Mesendoderm (in vitro differentiated cells): Measurements from ENCODE around the gene TBX10.
A peak's percentile ranks its signal among the peaks of the same experiment; 100 is the strongest.

Source experiments
- DNase-seq: peaks from one replicate; pipeline ENCODE4 v3.0.0; 2013
- H2AK5ac ChIP-seq: 2 replicates; pipeline ENCODE4 v1.6.1; 2013; ENCODE audit warnings: low read length, inconsistent platforms
- H2BK120ac ChIP-seq: 2 replicates; pipeline ENCODE4 v1.6.1; 2013; ENCODE audit warnings: low read depth, mild to moderate bottlenecking, low read length, moderate library complexity, mixed read lengths
- H2BK15ac ChIP-seq: replicated peaks from 2 replicates; pipeline ENCODE4 v1.6.1; 2013; ENCODE audit warnings: low read depth, mild to moderate bottlenecking, moderate library complexity
- H2BK5ac ChIP-seq: 2 replicates; pipeline ENCODE4 v1.6.1; 2013; ENCODE audit warnings: low read length, inconsistent platforms
- H3K18ac ChIP-seq: 2 replicates; pipeline ENCODE4 v1.6.1; 2013; ENCODE audit warnings: mild to moderate bottlenecking, low read length, mixed read lengths
- H3K23ac ChIP-seq: one replicate; pipeline ENCODE4 v1.6.1; 2013; ENCODE audit warnings: low read length
- H3K27ac ChIP-seq: 2 replicates; pipeline ENCODE4 v1.5.1; 2013; ENCODE audit warnings: low read depth, mild to moderate bottlenecking, inconsistent platforms, low read length, moderate library complexity
- H3K27me3 ChIP-seq: 2 replicates; pipeline ENCODE4 v1.6.1; 2013; ENCODE audit warnings: low read length, control low read depth, mild to moderate bottlenecking, inconsistent platforms; ENCODE audit not compliant: insufficient read depth, poor library complexity
- H3K36me3 ChIP-seq: 2 replicates; pipeline ENCODE4 v1.6.1; 2013; ENCODE audit warnings: low read length, inconsistent platforms; ENCODE audit not compliant: control insufficient read depth, insufficient read depth
- H3K4ac ChIP-seq: one replicate; pipeline ENCODE4 v1.6.1; 2013; ENCODE audit warnings: low read depth, mild to moderate bottlenecking, low read length, moderate library complexity
- H3K4me1 ChIP-seq: 2 replicates; pipeline ENCODE4 v1.6.1; 2013; ENCODE audit warnings: low read depth, low read length, inconsistent platforms; ENCODE audit not compliant: control insufficient read depth
- H3K4me2 ChIP-seq: 2 replicates; pipeline ENCODE4 v1.6.1; 2013; ENCODE audit warnings: low read length
- H3K4me3 ChIP-seq: 2 replicates; pipeline ENCODE4 v1.5.1; 2013; ENCODE audit warnings: mild to moderate bottlenecking, low read length
- H3K56ac ChIP-seq: one replicate; pipeline ENCODE4 v1.6.1; 2013; ENCODE audit warnings: low read length
- H3K79me1 ChIP-seq: 2 replicates; pipeline ENCODE4 v1.6.1; 2013; ENCODE audit warnings: low read length, inconsistent platforms
- H3K79me2 ChIP-seq: 2 replicates; pipeline ENCODE4 v1.6.1; 2013; ENCODE audit warnings: mild to moderate bottlenecking, low read length; ENCODE audit not compliant: control insufficient read depth, insufficient read depth
- H3K9ac ChIP-seq: 2 replicates; pipeline ENCODE4 v1.6.1; 2013; ENCODE audit warnings: low read length, inconsistent platforms
- H4K5ac ChIP-seq: one replicate; pipeline ENCODE4 v1.6.1; 2013; ENCODE audit warnings: low read length
- H4K8ac ChIP-seq: one replicate; pipeline ENCODE4 v1.6.1; 2013; ENCODE audit warnings: low read depth, mild to moderate bottlenecking, control low read depth, low read length, moderate library complexity
- WGBS: extraction: QIAGEN DNeasy Blood & Tissue Kit; methylation state at CpG from one replicate; pipeline ENCODE4 v1.1.7; 2013; ENCODE audit warnings: low lambda C conversion rate, missing lambda C conversion rate; ENCODE audit not compliant: insufficient coverage; ENCODE audit errors: extremely low coverage; 5-methylcytosine and 5-hydroxymethylcytosine counted together

TBX10 gene

GRCh38 chr11:67644472-67645418, 5.2 kb upstream of the TBX10 start:
- no peak for DNase-seq
- H2BK120ac ChIP-seq = no peak overlapping the region
- no peaks in the 10 kb centered on the region for H3K27me3 ChIP-seq
- no peak overlapping the region for H4K8ac ChIP-seq
- no peak overlapping the region for H2BK15ac ChIP-seq
- no peaks in the 10 kb centered on the region for H3K79me1 ChIP-seq
- no peaks in the 10 kb centered on the region for H3K36me3 ChIP-seq
- H3K4me2 ChIP-seq = no peak overlapping the region
- H3K4me3 ChIP-seq = no peak overlapping the region
- peak overlapping the region; percentile 1 for H3K56ac ChIP-seq
- no peak overlapping the region for H2BK5ac ChIP-seq
- no CpG with 5 or more reads among the region's 22 CpGs for WGBS
- no peak overlapping the region for H3K23ac ChIP-seq
- no peaks in the 10 kb centered on the region for H3K79me2 ChIP-seq
- no peak overlapping the region for H3K4ac ChIP-seq
- no peak overlapping the region for H4K5ac ChIP-seq
- no peaks in the 10 kb centered on the region for H3K4me1 ChIP-seq
- H2AK5ac ChIP-seq = no peak overlapping the region
- H3K18ac ChIP-seq = no peak overlapping the region
- H3K9ac ChIP-seq = no peak overlapping the region
- no peak overlapping the region for H3K27ac ChIP-seq

GRCh38 chr11:67644042-67644441, 4.5 kb upstream of the TBX10 start:
- DNase-seq = peak; percentile 69
- H2BK15ac ChIP-seq = no peak overlapping the region
- H3K56ac ChIP-seq = no peak overlapping the region
- no peaks in the 10 kb centered on the region for H3K27me3 ChIP-seq
- no peaks in the 10 kb centered on the region for H3K36me3 ChIP-seq
- no peaks in the 10 kb centered on the region for H3K79me1 ChIP-seq
- no peak overlapping the region for H4K8ac ChIP-seq
- no CpG with 5 or more reads among the region's 5 CpGs for WGBS
- H3K79me2 ChIP-seq = no peaks in the 10 kb centered on the region
- no peak overlapping the region for H2BK120ac ChIP-seq
- no peak overlapping the region for H3K4ac ChIP-seq
- H3K23ac ChIP-seq = no peak overlapping the region
- H3K4me3 ChIP-seq = no peak overlapping the region
- no peak overlapping the region for H3K4me2 ChIP-seq
- H3K4me1 ChIP-seq = no peaks in the 10 kb centered on the region
- no peak overlapping the region for H2AK5ac ChIP-seq
- H2BK5ac ChIP-seq = no peak overlapping the region
- no peak overlapping the region for H3K18ac ChIP-seq
- H3K27ac ChIP-seq = no peak overlapping the region
- no peak overlapping the region for H4K5ac ChIP-seq
- H3K9ac ChIP-seq = no peak overlapping the region

DNA sequence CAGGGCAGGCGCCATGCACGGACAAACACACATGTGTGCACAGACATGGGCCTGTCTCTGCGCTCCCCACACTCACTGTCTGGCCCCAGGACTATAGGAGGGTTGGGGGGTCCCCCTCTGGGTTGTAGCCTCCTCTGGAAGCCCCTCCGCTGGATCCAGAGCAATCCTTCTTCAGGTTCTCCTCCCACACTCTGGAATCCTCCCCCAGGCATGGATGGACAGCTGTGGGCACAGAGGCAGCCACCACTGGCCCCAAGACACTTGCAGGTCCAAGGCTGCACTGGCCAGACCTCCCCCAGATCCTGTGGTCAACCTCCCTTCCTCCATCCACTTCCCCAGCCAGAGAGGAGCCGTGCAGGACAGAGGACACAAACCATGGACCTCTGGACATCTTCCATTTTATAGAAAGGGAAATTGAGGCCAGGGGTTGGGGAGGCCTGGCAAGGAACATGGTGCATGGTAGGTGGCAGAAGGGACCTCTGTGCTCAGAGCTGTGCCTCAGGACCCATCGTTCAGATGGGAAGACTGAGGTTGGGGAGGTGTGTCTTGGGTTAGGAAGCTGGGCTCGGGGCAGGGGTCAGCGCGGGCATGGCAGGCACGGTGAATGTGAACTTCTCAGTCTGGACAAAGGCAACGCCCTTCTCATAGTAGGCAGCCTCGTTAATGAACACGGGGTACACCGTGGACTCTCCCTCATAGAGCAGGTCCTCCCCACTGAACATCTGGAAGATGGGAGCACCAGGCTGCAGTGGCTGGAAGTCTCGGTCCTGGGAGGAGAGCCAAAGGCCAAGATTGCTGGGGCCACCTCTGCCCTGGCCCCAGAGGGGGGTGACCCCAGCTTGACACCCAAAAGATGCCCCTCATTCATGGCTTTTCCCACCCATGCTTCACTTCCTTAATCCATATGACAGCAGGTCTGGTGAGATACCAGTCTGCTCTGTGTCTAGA, 2.9 kb upstream of the TBX10 start:
- Histone ChIP-seq H2BK15ac (no peak overlapping the region), H2BK5ac (no peak overlapping the region), H3K4me3 (no peak overlapping the region), H3K4ac (no peak overlapping the region), H3K79me2 (no peaks in the 10 kb centered on the region), H3K23ac (no peak overlapping the region), H4K5ac (no peak overlapping the region), H3K27ac (no peak overlapping the region), H3K4me1 (no peaks in the 10 kb centered on the region), H3K56ac (no peak overlapping the region), H3K18ac (no peak overlapping the region), H4K8ac (no peak overlapping the region), H2AK5ac (no peak overlapping the region), H3K4me2 (no peak overlapping the region), H3K79me1 (no peaks in the 10 kb centered on the region), H3K27me3 (no peaks in the 10 kb centered on the region), H2BK120ac (no peak overlapping the region), H3K9ac (no peak overlapping the region), H3K36me3 (no peaks in the 10 kb centered on the region)
- no peak for DNase-seq
- WGBS = no CpG with 5 or more reads among the region's 15 CpGs

GRCh38 chr11:67641338-67642172, 2.0 kb upstream of the TBX10 start:
- no peak overlapping the region for H3K4me3 ChIP-seq
- no peak overlapping the region for H2AK5ac ChIP-seq
- no CpG with 5 or more reads among the region's 28 CpGs for WGBS

DNA sequence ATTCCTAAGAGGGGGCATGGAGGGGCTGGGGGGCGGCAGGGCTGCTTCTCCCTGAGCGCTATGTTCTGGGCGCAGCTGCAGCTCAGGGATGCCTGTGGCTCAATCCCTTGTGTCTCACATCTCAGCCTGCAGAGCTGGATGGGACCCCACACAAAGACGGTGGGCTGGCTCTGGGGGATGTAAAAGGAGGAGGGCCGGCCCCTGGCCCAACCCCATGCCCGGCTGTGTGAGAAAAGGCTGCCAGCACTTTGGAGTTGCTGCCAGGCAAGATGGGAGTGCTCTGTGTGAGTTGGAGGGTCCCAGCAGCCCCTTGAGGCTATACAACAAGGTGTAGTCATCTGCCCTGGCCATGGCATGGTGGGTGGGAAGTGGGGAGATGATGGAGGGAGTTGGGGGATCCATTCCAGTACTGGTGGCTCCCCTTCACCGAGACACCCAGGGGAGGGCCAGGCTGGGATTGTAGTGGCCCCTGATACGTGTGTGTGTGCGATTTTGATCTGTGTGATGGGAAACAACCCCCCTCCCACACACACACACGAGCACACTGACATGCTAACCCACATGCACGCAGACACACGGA, 1.3 kb upstream of the TBX10 start:
- no peak overlapping the region for H2BK5ac ChIP-seq
- H3K9ac ChIP-seq = no peak overlapping the region
- no CpG with 5 or more reads among the region's 12 CpGs for WGBS
- no peak overlapping the region for H2BK120ac ChIP-seq
- H3K23ac ChIP-seq = no peak overlapping the region
- no peak overlapping the region for H2BK15ac ChIP-seq
- no peak overlapping the region for H4K8ac ChIP-seq
- H3K36me3 ChIP-seq = no peaks in the 10 kb centered on the region
- no peaks in the 10 kb centered on the region for H3K79me1 ChIP-seq
- no peak overlapping the region for H3K4me3 ChIP-seq
- no peaks in the 10 kb centered on the region for H3K4me1 ChIP-seq
- H4K5ac ChIP-seq = no peak overlapping the region
- H2AK5ac ChIP-seq = no peak overlapping the region
- no peak overlapping the region for H3K56ac ChIP-seq
- H3K79me2 ChIP-seq = no peaks in the 10 kb centered on the region
- no peak overlapping the region for H3K27ac ChIP-seq
- H3K27me3 ChIP-seq = no peaks in the 10 kb centered on the region
- no peak overlapping the region for H3K4me2 ChIP-seq
- no peak overlapping the region for H3K4ac ChIP-seq
- no peak overlapping the region for H3K18ac ChIP-seq
- no peak for DNase-seq

More at GRCh38 chr11:67641338-67642172, 2.0 kb upstream of the TBX10 start:
- no peak overlapping the region for H4K8ac ChIP-seq
- no peak overlapping the region for H3K4me2 ChIP-seq
- H3K27ac ChIP-seq = no peak overlapping the region
- H3K4ac ChIP-seq = no peak overlapping the region
- no peaks in the 10 kb centered on the region for H3K79me2 ChIP-seq
- H3K79me1 ChIP-seq = no peaks in the 10 kb centered on the region
- H3K23ac ChIP-seq = no peak overlapping the region
- H3K18ac ChIP-seq = no peak overlapping the region
- H3K27me3 ChIP-seq = no peaks in the 10 kb centered on the region
- no peak overlapping the region for H2BK5ac ChIP-seq
- no peak overlapping the region for H2BK15ac ChIP-seq
- H2BK120ac ChIP-seq = no peak overlapping the region
- no peak overlapping the region for H3K56ac ChIP-seq
- H4K5ac ChIP-seq = no peak overlapping the region
- DNase-seq = no peak
- H3K9ac ChIP-seq = no peak overlapping the region
- no peaks in the 10 kb centered on the region for H3K4me1 ChIP-seq
- no peaks in the 10 kb centered on the region for H3K36me3 ChIP-seq
